GM12801 (cell line): ENCODE results near the gene CCDC196.

Experiments
- TF ChIP-seq, protein P1 (sequence below): IDR thresholded peaks from one replicate; pipeline ENCODE4 v1.5.1; 2011; ENCODE audit warnings: control low read depth; ENCODE audit not compliant: insufficient read length; ENCODE audit errors: extremely low read depth

The CCDC196 gene, protein sequence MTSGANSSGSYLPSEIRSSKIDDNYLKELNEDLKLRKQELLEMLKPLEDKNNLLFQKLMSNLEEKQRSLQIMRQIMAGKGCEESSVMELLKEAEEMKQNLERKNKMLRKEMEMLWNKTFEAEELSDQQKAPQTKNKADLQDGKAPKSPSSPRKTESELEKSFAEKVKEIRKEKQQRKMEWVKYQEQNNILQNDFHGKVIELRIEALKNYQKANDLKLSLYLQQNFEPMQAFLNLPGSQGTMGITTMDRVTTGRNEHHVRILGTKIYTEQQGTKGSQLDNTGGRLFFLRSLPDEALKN

DNA sequence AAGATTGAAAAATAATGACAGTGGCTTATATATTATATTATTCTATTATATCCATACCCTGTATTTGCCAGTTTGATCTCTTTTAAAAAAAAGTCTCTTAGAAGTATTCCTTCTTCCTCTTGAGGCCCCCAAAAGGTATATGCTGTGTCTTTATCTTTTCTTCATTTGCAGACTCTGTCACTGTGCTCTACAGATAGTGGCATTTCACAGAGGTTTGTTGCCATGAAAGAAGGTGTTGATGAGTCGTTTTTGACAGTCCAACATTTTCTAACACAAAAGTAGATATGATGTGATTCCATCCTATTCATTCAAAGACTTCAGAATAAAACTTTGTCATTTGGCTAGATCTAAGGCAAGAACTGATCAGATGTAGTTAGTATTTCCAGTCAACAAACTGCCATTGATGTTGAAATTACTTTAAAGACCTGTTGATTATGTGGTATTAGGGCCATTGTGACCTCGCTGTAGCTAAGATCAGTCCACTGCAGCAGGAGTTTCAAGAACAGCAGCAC is at the start of gene CCDC196:
CCDC196 (plus strand) TSS at position 462 of the 512 bp plus-strand sequence. CDS start 132 bp downstream, outside the sequence.
- TF ChIP-seq, protein P1, sequence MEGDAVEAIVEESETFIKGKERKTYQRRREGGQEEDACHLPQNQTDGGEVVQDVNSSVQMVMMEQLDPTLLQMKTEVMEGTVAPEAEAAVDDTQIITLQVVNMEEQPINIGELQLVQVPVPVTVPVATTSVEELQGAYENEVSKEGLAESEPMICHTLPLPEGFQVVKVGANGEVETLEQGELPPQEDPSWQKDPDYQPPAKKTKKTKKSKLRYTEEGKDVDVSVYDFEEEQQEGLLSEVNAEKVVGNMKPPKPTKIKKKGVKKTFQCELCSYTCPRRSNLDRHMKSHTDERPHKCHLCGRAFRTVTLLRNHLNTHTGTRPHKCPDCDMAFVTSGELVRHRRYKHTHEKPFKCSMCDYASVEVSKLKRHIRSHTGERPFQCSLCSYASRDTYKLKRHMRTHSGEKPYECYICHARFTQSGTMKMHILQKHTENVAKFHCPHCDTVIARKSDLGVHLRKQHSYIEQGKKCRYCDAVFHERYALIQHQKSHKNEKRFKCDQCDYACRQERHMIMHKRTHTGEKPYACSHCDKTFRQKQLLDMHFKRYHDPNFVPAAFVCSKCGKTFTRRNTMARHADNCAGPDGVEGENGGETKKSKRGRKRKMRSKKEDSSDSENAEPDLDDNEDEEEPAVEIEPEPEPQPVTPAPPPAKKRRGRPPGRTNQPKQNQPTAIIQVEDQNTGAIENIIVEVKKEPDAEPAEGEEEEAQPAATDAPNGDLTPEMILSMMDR: no peak

DNA sequence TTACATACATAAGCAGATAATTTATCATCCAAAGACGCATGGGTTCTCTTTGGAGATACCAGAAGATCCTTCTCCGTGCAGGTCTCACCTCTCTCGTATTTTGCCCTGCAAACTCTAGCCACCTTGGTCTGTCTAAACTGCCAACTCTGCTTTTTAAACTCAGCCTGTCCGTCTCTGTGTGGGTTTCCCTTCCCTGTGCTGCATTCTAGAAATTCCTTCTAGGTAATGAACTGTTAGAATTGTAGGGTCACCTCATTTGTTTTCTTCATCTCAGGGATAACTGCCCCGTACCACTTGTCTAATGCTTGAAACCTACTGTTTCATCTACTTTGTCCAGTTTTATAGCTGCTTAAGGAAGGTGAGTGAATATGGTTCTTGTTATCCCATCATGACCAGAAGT is 45.4 kb upstream of the CCDC196 start:
- TF ChIP-seq, protein P1: no peak

DNA sequence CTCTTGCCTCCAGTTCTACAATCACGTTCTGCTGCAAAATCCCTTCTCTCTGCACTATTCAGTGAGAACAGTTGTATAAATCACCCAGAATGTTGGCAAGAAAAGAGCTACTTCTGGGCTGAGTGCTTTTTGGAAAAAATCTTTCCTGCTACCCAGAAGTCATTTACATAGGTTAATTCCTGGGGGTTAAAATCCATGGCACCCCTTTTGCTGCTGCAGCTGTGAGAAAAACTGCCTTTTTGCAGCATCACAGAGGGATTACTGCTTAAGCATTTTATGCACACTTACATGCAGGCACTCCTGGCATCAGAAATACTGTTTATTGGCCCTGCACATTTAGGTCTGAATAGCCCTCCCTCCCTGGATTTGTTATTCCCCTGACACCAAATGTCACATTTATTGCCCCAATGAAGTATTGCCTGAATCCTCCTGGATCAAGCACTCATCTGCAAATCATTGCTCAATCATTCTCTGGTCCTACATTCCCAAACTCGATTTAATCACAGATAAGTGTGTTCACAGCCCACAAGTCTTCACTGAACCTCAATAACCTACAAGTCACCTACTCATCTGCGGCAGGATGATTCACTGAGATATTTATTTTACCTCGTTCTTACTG is 43.1 kb upstream of the CCDC196 start:
- TF ChIP-seq, protein P1: no peak

DNA sequence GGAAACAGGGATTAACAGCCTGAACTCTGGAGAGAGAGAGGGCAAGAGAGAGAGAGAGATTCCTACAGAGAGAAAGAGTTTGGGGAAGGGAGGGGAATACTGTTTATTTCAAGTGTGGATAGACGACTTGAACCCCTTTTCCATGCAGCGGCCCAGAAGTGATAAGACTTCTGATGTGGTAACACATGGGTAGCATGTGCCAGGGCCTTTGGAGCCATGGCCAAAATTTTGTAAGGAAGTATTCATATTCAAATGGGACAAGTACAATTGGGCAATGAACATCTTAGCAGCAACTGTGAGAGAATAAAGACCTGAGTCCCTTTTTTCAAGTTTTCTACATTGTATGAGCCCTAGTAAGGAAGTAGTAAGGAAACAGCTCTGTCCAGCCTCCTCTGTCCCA is 42.4 kb upstream of the CCDC196 start:
- TF ChIP-seq, protein P1: no peak

DNA sequence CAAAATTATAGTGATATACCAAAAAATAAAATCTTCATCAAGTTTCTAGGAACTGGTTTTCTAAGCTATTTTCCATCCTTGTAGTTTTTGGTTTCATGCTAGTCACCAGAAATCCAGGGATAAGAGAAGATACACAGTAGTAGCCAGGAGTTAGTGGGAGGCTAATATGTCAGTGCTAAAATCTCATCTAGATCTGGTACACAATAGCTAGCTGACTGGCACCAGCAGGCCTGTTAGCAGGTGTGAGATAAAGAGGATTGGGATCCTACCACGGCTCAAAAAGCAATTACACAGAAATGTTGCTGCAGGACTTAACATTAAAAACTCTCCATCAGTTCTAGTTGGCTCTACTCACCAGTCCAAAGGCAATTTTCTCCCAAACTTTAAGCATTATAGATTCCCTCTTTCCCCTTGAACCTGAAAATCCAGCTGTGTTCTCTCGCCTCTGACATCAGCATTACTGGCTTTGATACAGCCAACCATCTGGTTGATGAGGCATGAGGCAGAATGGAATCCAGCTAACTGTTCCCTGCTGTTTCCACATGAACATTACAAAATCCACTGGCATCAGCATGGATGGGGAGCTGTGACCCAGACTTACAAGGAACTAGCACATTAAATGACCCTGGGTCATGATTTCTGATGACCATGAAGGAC is 41.8 kb upstream of the CCDC196 start:
- TF ChIP-seq, protein P1: no peak

DNA sequence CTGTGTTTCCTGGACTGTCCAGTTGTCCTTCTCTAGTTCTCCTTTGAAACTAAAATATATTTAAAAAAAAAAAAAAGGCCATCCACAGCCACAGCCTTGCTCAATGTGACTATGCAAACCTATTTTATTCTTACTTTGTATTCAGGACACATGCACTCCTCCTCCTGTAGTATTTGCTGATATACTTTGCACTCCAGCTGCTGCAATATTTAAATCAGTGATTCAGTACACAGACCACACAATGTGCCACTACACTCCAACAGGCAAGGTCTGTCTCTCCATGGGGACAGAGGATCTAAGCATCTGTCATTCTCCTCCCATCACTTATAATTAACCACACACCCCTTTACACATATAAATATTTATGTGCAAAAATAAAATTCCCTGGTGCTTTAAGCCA is 40.2 kb upstream of the CCDC196 start:
- TF ChIP-seq, protein P1: no peak

DNA sequence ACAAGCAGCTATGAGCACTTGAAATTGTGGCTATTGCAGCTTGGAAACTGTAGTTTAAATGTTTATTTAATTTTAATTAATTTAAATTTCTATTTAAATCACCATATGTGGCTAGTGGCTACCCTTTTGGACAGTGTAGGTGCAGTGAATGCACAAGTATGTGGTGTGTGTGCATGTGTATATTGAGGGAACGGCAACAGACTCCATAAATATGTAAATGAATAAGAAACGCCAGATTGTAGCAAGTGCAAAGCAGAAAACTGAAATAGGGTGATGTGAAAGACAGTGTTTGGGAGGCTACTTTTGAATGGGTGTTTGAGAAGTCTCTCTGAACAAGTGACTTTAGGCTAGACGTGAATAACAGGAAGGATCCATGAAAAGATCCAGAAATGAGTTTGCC is 32.7 kb upstream of the CCDC196 start:
- TF ChIP-seq, protein P1: no peak
